GM18526 (cell line): ENCODE measurements around the gene HOXA11.

ENCODE experiments used
- POLR2A ChIP-seq: IDR thresholded peaks from 3 replicates; pipeline ENCODE4 v1.6.1; 2011; ENCODE audit not compliant: insufficient read length; ENCODE audit errors: extremely low read depth

HOXA11 gene

GRCh38 chr7:27156916-27157701 is 27.9 kb downstream of the HOXA11 start:
- TF ChIP-seq POLR2A = no peak

GRCh38 chr7:27156508-27156898 is 28.5 kb downstream of the HOXA11 start, which contains the start of gene HOXA7:
Gene HOXA7, minus strand, starts transcription at chr7:27156675. Its CDS starts 130 bp downstream, at chr7:27156545.
- TF ChIP-seq POLR2A = no peak

- TF ChIP-seq POLR2A = no peak
These were observed 29.1 kb downstream of the HOXA11 start for GRCh38 chr7:27155816-27156507.

GRCh38 chr7:27154901-27155815 is 29.9 kb downstream of the HOXA11 start:
- TF ChIP-seq POLR2A = no peak

- no peak for TF ChIP-seq POLR2A
These were observed 30.7 kb downstream of the HOXA11 start for GRCh38 chr7:27154369-27154768.

- TF ChIP-seq POLR2A = no peak
These were observed 31.5 kb downstream of the HOXA11 start for GRCh38 chr7:27153526-27153925.

- no peak for TF ChIP-seq POLR2A
These were observed 32.1 kb downstream of the HOXA11 start for GRCh38 chr7:27152816-27153442.

GRCh38 chr7:27151931-27152815 is 32.9 kb downstream of the HOXA11 start, which contains the start of gene HOXA3:
Gene HOXA3, minus strand, starts transcription at chr7:27152583. Its CDS starts 41,943 bp downstream, at chr7:27110640.
- no peak for TF ChIP-seq POLR2A

GRCh38 chr7:27151341-27151930 is 33.6 kb downstream of the HOXA11 start:
- TF ChIP-seq POLR2A = no peak

- no peak for TF ChIP-seq POLR2A
These were observed 34.3 kb downstream of the HOXA11 start for GRCh38 chr7:27150568-27151340.

GRCh38 chr7:27149842-27150567 is 35.0 kb downstream of the HOXA11 start:
- TF ChIP-seq POLR2A = no peak
